DMS53 treated with DMSO at 0.1 percent for 48 hours (cell line): ENCODE measurements around the gene TOP3A.

Experiments used
- DNase-seq: peaks from one replicate; lab custom pipeline; 2025; ENCODE audit not compliant: unreplicated experiment; lab: John Stamatoyannopoulos, UW

The TOP3A gene

GRCh38 chr17:18253947-18254821, 60.6 kb downstream of the TOP3A start:
- no peak for DNase-seq

DNA sequence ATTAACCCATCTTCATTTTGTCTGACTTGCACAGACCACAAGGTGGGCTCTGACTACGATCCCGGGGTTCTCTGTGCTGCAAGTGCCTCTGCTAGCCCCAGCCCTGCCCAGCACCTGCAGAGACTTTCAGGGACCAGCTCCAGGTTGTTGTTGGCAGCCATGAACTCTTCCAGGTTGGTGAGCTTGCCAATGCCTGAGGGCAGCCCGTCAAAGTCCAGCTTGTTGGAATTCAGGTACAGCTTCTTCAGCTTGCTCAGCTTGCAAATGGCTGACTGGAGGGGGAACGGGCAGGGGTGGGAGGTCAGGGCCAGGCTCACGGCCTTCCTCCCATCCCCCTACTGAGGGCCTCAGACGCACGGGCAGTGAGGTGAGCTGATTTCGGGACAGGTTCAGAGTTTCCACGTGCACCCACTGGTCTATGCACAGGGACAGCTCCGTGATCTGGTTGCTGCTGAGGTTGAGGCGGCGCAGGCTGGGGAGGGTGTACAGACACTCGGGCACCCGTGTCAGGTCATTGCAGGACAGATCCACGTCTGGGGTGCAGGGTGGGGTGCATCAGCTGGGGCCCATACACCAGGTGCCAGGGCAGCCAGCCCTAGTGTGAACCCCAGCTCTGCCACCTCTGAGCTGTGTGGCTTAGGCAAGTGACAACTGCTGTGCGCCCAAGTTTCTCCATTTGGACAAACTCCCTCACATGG, 61.5 kb downstream of the TOP3A start:
- no peak for DNase-seq

GRCh38 chr17:18252160-18252559, 62.6 kb downstream of the TOP3A start:
- DNase-seq: no peak

- DNase-seq: no peak
Observed at GRCh38 chr17:18251204-18251603, 63.6 kb downstream of the TOP3A start.

GRCh38 chr17:18250708-18251107, 64.1 kb downstream of the TOP3A start:
- no peak for DNase-seq

DNA sequence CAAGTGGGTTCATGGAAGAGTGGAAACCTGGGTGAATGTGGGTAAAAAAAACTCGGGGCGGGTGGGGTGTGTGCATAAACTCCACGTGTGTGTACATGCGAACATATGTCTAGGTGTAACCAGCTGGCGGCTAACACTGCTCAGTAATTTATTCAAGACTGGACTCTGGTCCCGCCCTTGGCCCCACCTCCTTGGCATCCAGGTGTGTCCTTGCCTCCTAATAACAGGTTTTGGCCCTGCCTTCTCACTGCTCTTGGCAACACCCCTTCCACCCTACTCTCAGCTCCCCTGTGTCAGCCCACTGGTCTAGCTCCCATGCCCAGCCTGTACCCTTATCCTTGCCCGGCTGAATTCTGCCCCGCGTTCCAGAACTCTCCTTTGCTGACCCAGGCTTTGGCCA, 64.5 kb downstream of the TOP3A start:
- peak; percentile 45 for DNase-seq

DNA sequence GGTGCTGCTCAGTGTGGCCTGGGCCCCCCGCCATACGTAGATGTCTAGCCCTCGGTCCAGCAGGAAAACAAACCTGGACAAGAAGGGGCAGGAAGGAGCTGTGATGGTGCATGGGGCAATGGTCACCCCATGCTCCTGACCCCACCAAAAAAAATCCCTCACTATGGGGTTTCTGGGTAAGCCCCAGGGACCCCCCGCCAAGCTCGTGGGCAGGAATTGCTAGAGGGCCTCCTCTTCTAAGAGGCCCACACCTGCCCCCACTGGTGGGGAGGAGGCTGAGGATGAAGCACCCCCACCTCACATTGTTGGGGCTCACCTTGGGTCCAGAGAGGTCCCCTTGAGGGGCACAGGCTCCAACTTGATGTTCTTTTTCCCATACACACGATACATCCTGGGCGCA, 66.0 kb downstream of the TOP3A start:
- DNase-seq: no peak

DNA sequence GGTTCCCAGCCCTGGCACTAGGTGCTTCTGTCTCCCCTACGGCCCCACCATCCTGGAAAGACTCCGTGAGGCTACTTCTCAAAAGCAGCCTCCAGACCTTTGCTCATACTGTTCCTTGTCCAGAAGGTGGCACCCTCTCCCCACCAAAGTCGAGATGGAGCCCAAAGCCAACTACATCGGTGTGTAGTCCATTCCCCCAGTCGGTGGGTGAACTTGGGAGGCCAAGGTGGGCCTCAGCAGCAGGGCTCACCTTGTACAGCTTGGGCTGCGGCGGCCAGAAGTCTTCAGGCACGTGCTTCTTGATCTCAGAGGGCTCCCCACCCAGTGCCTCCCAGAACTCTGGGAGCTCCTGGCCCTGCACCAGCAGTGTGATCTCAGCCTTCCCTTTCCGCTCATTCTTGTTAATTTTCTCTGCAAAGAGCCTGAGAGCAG, 66.5 kb downstream of the TOP3A start:
- DNase-seq: peak; percentile 41

- no peak for DNase-seq
Observed at GRCh38 chr17:18247613-18248001, 67.2 kb downstream of the TOP3A start.

DNA sequence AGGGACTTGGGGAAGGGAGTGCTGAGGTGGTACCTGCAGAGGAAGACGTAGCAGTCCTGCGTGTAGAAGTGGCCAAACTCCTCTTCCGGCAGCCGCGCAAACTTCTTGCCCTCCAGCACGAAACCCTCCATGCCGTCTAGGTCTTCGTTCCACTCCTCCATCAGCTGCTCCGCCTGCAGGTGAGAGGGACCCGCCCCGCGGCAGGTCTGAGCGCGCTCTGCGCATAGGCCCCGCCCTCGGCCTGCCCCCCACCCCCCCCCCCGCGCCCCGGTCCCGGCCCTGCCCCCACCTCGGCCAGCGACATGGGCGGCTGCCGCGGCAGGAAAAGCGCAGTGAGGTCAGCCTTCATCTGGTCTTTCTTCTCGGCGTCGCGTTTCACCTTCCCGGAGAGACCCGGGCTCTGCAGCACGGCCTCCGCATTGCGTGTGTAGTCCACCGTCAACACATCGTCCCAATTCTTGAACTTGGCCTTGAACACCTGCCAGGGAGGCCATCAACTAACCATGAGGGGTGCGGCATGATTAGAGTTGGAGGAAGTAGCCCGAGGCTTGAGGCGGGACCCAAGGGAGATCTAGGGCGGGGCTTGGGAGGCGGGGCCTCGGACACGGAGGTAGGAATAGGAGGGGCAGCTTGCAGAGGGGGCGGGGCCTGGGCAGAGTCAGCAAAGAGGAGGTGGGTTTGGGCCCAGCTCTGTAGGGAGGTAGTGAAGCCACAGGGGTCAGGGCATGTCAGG, 67.7 kb downstream of the TOP3A start:
- peak; percentile 88 for DNase-seq

GRCh38 chr17:18246109-18246725, 68.6 kb downstream of the TOP3A start:
- DNase-seq: no peak

DNA sequence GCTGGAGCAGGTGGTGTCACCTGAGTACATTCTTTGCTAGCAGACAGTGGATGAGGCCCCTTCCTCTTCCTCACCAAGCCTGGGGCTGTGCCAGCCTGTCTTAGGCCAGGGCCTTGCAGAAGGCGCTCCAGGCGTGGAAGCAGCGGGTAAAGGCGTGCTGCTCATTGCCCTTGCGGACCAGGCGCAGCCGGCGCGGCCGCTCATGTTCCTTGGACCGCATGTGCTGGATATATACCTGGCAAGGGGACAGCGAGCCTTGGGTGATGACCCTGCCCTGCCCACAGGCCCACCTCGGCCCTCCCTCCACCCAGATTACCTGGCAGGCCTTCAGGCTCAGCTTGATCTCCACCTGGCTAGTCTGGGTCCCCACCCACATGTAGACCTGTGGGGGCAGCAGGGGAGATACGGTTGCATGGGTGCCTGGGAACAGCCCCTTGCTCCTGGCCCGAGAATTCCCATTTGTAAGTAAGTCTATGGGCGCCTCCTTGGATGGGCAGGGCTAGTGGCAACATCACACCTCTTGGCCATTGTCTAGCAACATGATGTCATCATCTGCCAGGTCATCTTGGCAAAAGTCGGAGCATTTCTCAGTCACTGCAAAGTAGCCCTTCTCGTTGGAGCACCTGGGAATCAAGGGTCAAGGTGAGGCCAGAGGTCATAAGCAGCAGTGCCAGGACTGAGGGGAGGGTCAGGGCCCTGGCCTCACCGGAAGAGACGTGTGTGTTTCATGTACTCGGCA, 69.6 kb downstream of the TOP3A start:
- DNase-seq: no peak

GRCh38 chr17:18241229-18241871, 73.4 kb downstream of the TOP3A start:
- no peak for DNase-seq

DNA sequence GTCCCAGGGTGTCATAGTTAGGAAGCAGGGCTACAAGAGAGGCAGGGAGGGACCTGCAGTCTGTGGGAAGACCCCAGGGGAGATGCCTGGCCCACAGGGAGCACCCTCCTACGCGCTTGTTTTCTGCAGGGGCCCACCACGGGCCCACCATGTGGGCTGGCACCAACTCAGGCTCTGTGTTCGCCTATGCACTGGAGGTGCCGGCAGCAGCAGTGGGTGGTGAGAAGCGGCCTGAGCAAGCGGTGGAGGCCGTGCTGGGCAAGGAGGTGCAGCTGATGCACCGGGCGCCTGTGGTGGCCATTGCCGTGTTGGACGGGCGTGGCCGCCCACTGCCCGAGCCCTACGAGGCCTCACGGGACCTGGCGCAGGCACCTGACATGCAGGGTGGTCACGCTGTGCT, 74.3 kb downstream of the TOP3A start:
- no peak for DNase-seq

DNA sequence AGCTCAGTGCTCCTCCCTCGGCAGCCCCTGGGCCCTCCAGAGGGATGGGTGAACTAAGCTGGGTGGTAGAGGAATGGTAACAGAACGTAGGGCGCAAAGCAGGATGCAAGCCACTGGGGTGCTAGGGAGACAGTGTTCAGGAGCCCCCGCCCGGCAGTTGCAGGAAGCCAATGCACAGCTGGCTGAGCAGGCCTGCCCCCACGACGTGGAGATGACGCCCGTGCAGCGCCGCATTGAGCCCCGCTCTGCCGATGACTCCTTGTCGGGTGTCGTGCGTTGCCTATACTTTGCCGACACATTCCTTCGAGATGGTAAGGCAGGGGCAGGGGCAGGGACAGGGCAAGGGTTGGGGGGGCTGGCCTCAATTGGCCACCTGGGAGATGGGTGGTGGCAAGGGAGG, 76.5 kb downstream of the TOP3A start:
- DNase-seq: no peak

- DNase-seq: no peak
Observed at GRCh38 chr17:18237461-18237860, 77.3 kb downstream of the TOP3A start.

GRCh38 chr17:18236494-18236893, 78.3 kb downstream of the TOP3A start:
- no peak for DNase-seq

DNA sequence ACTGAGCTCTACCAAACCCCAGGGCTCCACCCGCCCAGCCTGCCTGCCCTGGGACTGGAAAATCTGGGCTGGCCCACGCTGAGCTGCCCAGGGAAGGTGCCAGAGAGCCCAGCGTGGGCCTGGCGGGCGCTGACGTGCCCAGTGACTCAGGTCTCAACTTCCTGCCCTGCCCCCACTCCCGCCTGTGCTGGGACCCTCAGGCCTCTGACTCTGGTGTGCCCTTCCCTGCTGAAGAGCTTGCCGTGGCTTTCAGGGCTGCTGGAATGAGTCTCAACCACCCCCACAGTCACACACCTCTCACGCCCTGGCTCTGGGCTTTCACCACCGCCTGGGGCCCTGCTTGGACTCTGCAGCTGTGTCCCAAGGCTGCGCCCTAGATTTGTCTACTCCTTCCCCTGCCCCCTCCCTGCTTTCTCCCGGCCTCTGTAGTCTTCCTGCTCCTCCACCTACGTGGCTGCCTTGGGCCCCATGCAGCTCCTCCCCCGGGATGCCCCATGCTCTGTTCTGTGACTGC, 79.0 kb downstream of the TOP3A start:
- DNase-seq: no peak

DNA sequence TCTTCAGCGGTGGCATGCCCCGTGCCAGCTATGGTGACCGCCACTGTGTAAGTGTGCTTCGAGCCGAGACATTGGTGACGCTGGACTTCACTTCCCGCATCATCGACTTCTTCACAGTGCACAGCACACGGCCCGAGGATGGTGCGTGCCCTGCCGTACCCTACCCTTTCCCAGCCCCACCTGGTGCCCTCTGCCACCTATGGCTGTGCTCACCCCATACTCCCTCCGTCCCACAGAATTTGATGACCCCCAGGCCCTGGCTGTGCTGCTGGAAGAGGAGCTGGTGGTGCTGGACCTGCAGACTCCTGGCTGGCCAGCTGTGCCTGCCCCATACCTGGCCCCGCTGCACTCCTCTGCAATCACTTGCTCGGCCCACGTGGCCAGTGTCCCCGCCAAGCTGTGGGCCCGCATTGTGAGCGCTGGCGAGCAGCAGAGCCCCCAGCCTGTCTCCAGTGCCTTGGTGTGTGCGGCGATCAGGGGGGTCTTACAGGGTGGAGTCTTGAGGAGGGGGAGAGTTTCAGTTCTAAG, 79.9 kb downstream of the TOP3A start:
- no peak for DNase-seq
